ENCODE data around the gene FBLN2.

- TF ChIP-seq RNF2 (IDR thresholded peaks at IDR 0.05; ENCODE audit: borderline replicate concordance, low read depth) (no peak), SMC3 (IDR thresholded peaks at IDR 0.05) (no peak), CTCF (IDR thresholded peaks at IDR 0.05) (no peak), ESRRA (IDR thresholded peaks at IDR 0.05; ENCODE audit: borderline replicate concordance, low read length) (no peak), CBX8 (IDR thresholded peaks at IDR 0.05) (no peak), HOXB5 (CRISPR knock-in tag; IDR thresholded peaks at IDR 0.05) (no peak), CHD2 (IDR thresholded peaks at IDR 0.05; ENCODE audit: low read length, partially characterized antibody) (no peak), ZFP36 (IDR thresholded peaks at IDR 0.05; ENCODE audit: borderline replicate concordance, partially characterized antibody) (no peak)
Measured at GRCh38 chr3:13624021-13624420, 75.1 kb downstream of the FBLN2 start.

Data from A549 (cell line).